AG09319 (cell line): ENCODE data around the gene TOR4A.

Experiments used
- DNase-seq: peaks from one replicate; pipeline ENCODE4 v3.0.0-alpha.2; 2010; ENCODE audit warnings: low read depth; ENCODE audit errors: extremely low read depth
- TF ChIP-seq, protein P1 (sequence below): IDR thresholded peaks from 2 replicates; pipeline ENCODE4 v1.5.1; 2011; ENCODE audit warnings: low read depth, mild to moderate bottlenecking, inconsistent platforms, low read length, moderate library complexity

Gene TOR4A

DNA sequence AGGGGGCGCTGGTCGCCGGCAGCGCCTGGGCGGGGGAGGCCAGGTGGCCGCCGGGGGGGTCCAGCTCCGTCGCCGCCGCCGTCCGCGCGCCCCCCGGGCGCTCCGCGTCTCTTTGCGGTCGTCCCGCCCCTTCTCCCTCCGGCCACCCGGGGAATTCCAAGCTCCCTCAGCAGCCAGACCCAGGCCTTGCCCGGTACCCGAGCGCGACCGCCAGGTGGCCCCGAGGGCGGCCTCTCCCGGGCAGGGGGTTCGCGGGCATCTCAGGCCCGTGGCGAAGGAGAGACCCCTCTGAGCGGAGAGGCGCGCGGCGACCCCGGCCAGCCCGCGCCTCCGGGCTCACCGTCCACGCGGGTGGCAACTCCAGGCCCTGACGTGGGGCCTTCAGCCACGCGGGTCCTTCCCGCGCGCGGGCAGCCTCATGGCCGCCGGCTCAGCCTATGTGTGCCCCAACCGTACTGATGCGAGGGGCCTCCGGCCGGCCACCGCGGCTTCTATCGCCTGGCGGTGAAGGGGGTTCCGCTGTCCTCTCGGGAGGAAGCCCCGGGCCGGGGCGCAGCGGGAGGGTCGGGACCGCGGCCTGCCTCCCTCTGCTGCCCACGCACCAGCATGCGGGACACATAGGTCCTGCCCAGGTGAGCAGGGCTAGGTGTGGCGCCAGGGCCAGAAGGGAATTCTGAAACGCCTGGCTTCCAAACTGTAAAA is 25.1 kb downstream of the TOR4A start:
- TF ChIP-seq, protein P1, sequence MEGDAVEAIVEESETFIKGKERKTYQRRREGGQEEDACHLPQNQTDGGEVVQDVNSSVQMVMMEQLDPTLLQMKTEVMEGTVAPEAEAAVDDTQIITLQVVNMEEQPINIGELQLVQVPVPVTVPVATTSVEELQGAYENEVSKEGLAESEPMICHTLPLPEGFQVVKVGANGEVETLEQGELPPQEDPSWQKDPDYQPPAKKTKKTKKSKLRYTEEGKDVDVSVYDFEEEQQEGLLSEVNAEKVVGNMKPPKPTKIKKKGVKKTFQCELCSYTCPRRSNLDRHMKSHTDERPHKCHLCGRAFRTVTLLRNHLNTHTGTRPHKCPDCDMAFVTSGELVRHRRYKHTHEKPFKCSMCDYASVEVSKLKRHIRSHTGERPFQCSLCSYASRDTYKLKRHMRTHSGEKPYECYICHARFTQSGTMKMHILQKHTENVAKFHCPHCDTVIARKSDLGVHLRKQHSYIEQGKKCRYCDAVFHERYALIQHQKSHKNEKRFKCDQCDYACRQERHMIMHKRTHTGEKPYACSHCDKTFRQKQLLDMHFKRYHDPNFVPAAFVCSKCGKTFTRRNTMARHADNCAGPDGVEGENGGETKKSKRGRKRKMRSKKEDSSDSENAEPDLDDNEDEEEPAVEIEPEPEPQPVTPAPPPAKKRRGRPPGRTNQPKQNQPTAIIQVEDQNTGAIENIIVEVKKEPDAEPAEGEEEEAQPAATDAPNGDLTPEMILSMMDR, result peak; percentile 29
- DNase-seq, result no peak

DNA sequence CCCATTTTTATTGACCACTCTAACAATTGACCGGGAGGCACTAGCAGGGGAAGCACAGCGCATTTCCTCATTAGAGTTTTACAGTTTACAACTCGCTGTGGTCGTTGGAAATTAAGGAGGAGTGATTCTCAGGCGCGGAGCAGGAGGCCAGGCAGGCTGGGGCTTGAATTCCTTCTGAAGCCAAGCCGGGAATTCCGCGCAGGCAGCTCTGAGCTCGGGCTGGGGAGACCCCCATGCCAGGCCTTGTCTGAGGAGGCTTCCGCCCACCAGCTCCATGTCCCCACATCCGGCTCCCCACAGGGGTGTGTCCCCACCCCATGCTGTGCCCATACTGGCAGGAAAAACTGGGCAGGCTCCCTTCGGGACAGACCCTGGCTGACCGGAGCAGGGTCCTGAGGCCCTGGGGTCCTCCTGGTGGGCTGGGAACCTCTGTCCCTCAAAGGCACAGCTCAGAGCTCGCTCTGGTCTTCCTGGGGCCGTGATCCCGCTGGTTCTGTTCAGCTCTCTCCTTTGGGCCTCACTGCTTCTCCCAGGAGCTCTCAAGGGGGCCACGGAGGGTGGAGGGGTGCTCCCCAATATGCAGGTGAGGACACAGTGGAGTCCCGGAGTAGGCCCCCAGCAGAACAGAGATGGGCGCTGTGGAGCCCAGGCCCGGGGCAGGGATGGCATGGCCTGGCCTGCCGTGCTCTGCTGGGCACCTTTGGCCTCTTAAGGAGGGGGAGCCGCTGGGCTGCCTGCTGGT is 25.8 kb downstream of the TOR4A start:
- no peak for DNase-seq
- TF ChIP-seq, protein P1, result no peak

GRCh38 chr9:137303893-137304382 is 26.4 kb downstream of the TOR4A start:
- DNase-seq, result no peak
- TF ChIP-seq, protein P1, result no peak

- DNase-seq, result no peak
- TF ChIP-seq, protein P1, result no peak; the same call in 1 of the 2 replicates
These were observed 27.0 kb downstream of the TOR4A start for GRCh38 chr9:137304383-137305059.

- no peak for DNase-seq
These were observed 27.7 kb downstream of the TOR4A start for GRCh38 chr9:137305060-137305797.

GRCh38 chr9:137305798-137306065 is 28.2 kb downstream of the TOR4A start:
- no peak for DNase-seq
- TF ChIP-seq, protein P1, result no peak

More at GRCh38 chr9:137305060-137305797, 27.7 kb downstream of the TOR4A start:
- TF ChIP-seq, protein P1, result no peak
